Common myeloid progenitor, CD34-positive (primary cell): ENCODE measurements around the gene IFNAR1.
"Not testable (repeated sequence)": the region's sequence is repeated elsewhere in the genome, so short reads cannot be mapped to it uniquely, and the experiment has no call there.

Experiments used
- CTCF ChIA-PET: fragments of 350-600 bp; sonication (Branson Sonifier 250); formaldehyde crosslinking; loops from one replicate; lab custom pipeline; 2021; ENCODE audit warnings: antibody characterized with exemption; lab: Charles Lee
- POLR2A ChIA-PET: fragments of 350-600 bp; sonication (Branson Sonifier 250); formaldehyde crosslinking; loops from one replicate; lab custom pipeline; 2021; ENCODE audit warnings: antibody characterized with exemption; lab: Charles Lee
- DNase-seq, 3 donors: peaks; one replicate each; pipeline versions ENCODE4 v3.0.0 to v3.0.0-alpha.2; 2013
- H3K27ac ChIP-seq, 2 experiments: 1 replicate in 1 of 2; 2 replicates in 1 of 2; pipeline ENCODE4 v1.7.0; 2013; ENCODE audit warnings: inconsistent platforms in 2 of 2, low read length in 2 of 2, mild to moderate bottlenecking in 2 of 2, low read depth in 1 of 2, moderate library complexity in 1 of 2; ENCODE audit not compliant: severe bottlenecking in 2 of 2, insufficient read depth in 1 of 2, poor library complexity in 1 of 2
- H3K27me3 ChIP-seq, 5 experiments: replicated peaks in 2 of 5; 1 replicate in 3 of 5; 2 replicates in 2 of 5; pipeline versions ENCODE4 v1.6.1 to v1.7.0; 2013; ENCODE audit warnings: low read length in 4 of 5, mild to moderate bottlenecking in 2 of 5, moderate library complexity in 2 of 5, inconsistent platforms in 1 of 5; ENCODE audit not compliant: insufficient read depth in 5 of 5, control insufficient read depth in 4 of 5
- H3K36me3 ChIP-seq, 4 experiments: 1 replicate in 2 of 4; 2 replicates in 2 of 4; pipeline versions ENCODE4 v1.6.1 to v1.7.0; 2013; ENCODE audit warnings: low read length in 3 of 4, control low read depth in 1 of 4, mild to moderate bottlenecking in 1 of 4; ENCODE audit not compliant: control insufficient read depth in 4 of 4, insufficient read depth in 4 of 4
- H3K4me1 ChIP-seq, 4 experiments: 1 replicate in 3 of 4; 2 replicates in 1 of 4; pipeline versions ENCODE4 v1.6.1 to v1.7.1; 2013; ENCODE audit warnings: low read length in 3 of 4, mild to moderate bottlenecking in 3 of 4, control low read depth in 1 of 4, inconsistent platforms in 1 of 4, moderate library complexity in 1 of 4; ENCODE audit not compliant: control insufficient read depth in 4 of 4, insufficient read depth in 4 of 4; ENCODE audit errors: control extremely low read depth in 1 of 4
- H3K4me3 ChIP-seq, 7 experiments: 1 replicate in 4 of 7; 2 replicates in 3 of 7; pipeline versions ENCODE4 v1.5.1 to v1.7.0; 2013; ENCODE audit warnings: mild to moderate bottlenecking in 7 of 7, low read length in 6 of 7, moderate library complexity in 6 of 7, inconsistent platforms in 2 of 7, low read depth in 2 of 7, control low read depth in 1 of 7; ENCODE audit not compliant: insufficient read depth in 4 of 7, control insufficient read depth in 1 of 7; ENCODE audit errors: extremely low read depth in 1 of 7
- H3K9me3 ChIP-seq, 5 experiments: 1 replicate in 4 of 5; 2 replicates in 1 of 5; pipeline versions ENCODE4 v1.6.1 to v1.7.1; 2013; ENCODE audit warnings: low read length in 4 of 5, mild to moderate bottlenecking in 2 of 5, inconsistent platforms in 1 of 5, low read depth in 1 of 5, moderate library complexity in 1 of 5; ENCODE audit not compliant: control insufficient read depth in 4 of 5, insufficient read depth in 2 of 5; ENCODE audit errors: control extremely low read depth in 1 of 5
- WGBS: methylation state at CpG from one replicate; pipeline ENCODE4 v1.1.5; 2013; ENCODE audit not compliant: insufficient coverage; 5-methylcytosine and 5-hydroxymethylcytosine counted together

IFNAR1 gene

GRCh38 chr21:33375101-33375644 is 50.4 kb downstream of the IFNAR1 start:
- Histone ChIP-seq H3K27ac (no peak overlapping the region), H3K4me1 (peaks cover 14 to 30% (median 21%) of the 10 kb centered on the region in 4 experiments), H3K4me3 (no peak overlapping the region), H3K27me3 (no peaks in the 10 kb centered on the region), H3K9me3 (peaks cover 0 to 2% (median under 1%) of the 10 kb centered on the region in 5 experiments), H3K36me3 (no peaks in the 10 kb centered on the region)
- no peak for DNase-seq
- POLR2A ChIA-PET, result interaction anchor here (0.6 kb wide), 1 partner anchor 85 kb away, joined by 4 read pairs; no protein-coding TSS in a partner anchor
- WGBS, result 79% methylated on average over 4 of the region's 5 CpGs
- CTCF ChIA-PET, result interaction anchor here (1.5 to 2.8 kb wide), 4 partner anchors 8 to 178 kb away, joined by 4 to 17 read pairs (median 8); no protein-coding TSS in a partner anchor

DNA sequence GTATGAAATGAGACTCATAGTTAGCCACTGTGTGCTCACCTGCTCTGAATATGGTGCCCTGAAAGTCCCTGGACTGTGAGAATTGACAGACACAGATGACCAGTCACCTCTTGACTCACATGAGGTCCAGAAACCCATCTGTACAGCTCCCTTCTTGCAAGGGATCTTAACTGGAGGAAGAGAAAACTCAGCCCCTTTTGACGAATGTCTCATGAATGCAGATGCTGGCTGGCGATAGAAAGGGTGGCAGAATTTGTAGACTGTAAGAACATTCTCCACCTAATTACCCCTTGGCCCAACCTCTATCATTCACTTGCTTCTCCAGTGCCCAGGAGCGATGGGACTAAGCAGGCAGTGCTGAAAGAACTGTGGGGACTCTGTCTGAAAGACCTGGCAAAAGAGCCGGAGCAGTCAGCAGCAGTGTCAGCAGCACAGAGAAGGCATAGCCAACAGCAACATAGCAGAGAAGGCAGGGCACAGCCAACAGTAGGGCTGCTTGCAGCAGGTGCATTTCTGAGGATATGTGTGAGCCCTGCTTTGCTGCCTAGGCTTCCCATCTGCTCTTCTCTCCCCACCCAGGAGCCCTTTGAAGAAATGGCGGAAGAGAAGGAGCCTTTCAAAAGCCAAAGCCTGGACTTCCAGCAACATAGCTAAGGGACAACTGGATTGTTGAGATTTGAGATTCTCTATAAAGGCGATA is 52.6 kb downstream of the IFNAR1 start:
- DNase-seq, result no peak
- no peaks in the 10 kb centered on the region for H3K9me3 ChIP-seq
- no peak overlapping the region for H3K27ac ChIP-seq
- H3K36me3 ChIP-seq, result no peaks in the 10 kb centered on the region
- no peaks in the 10 kb centered on the region for H3K27me3 ChIP-seq
- POLR2A ChIA-PET, result no interaction called here
- CTCF ChIA-PET, result interaction anchor here (0.8 to 4.5 kb wide), 7 partner anchors 10 to 177 kb away, joined by 3 to 25 read pairs (median 3); no protein-coding TSS in a partner anchor
- 95% methylated on average over 4 of the region's 6 CpGs for WGBS
- H3K4me3 ChIP-seq, result no peak overlapping the region
- H3K4me1 ChIP-seq, result peaks cover 17 to 52% (median 39%) of the 10 kb centered on the region in 4 experiments

DNA sequence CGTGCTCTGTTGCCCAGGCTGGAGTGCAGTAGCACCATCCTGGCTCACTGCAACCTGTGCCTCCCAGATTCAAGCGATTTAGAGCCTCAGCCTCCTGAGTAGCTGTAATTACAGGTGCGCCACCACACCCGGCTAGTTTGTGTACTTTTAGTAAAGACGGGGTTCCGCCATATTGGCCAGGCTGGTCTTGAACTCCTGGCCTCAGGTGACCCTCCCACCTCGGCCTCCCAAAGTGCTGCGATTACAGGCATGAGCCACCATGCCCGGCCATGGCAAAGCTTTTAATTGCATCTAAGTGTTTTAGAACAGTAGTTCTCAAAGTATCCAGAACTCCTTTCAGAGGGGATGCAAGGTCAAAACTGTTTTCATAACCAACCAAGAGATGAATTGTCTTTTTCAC is 53.3 kb downstream of the IFNAR1 start:
- Histone ChIP-seq H3K27ac (no peak overlapping the region), H3K9me3 (no peaks in the 10 kb centered on the region), H3K27me3 (no peaks in the 10 kb centered on the region), H3K4me1 (peaks cover 18 to 59% (median 46%) of the 10 kb centered on the region in 4 experiments), H3K4me3 (no peak overlapping the region), H3K36me3 (no peaks in the 10 kb centered on the region)
- WGBS, result 97% methylated on average over 9 of the region's 9 CpGs
- DNase-seq, result no peak
- CTCF ChIA-PET, result interaction anchor here (0.7 to 4.5 kb wide), 5 partner anchors 9 to 178 kb away, joined by 3 to 25 read pairs (median 3); no protein-coding TSS in a partner anchor
- POLR2A ChIA-PET, result interaction anchor here (1.1 kb wide), 1 partner anchor 14 kb away, joined by 3 read pairs; no protein-coding TSS in a partner anchor

DNA sequence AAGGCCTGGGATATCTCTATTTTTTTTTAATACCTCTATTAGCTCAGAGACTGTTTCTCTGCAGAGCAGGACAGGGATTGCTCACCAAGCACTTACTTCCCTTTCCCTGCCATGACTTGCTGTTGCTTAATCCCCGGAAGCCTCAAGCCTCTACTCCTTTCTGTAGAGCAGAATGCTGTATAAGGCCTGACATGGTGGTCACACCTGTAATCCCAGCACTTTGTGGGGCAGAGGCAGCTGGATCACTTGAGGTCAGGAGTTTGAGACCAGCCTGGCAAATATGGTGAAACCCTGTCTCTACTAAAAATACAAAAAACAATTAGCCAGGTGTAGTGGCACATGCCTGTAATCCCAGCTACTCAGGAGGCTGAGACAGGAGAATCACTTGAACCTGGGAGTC is 55.2 kb downstream of the IFNAR1 start:
- peak; percentile 54 to 86 (median 75) for DNase-seq
- WGBS, result 0% methylated on average over 1 of the region's 1 CpG
- H3K36me3 ChIP-seq, H3K9me3 ChIP-seq, H3K27me3 ChIP-seq: not testable (repeated sequence)
- H3K4me1 ChIP-seq, result peaks cover 10 to 58% (median 44%) of the 10 kb centered on the region in 4 experiments
- CTCF ChIA-PET, result interaction anchor here (0.9 to 4.5 kb wide), 3 partner anchors 16 to 184 kb away, joined by 3 to 25 read pairs (median 4); no protein-coding TSS in a partner anchor
- POLR2A ChIA-PET, result interaction anchor here (0.5 to 0.6 kb wide), 2 partner anchors 36 to 53 kb away, joined by 3 to 4 read pairs; no protein-coding TSS in a partner anchor
- H3K4me3 ChIP-seq, result peak overlapping the region in 2 of 7 experiments; percentile 23 to 28
- peak overlapping the region in 1 of 2 experiments; percentile 78 for H3K27ac ChIP-seq

DNA sequence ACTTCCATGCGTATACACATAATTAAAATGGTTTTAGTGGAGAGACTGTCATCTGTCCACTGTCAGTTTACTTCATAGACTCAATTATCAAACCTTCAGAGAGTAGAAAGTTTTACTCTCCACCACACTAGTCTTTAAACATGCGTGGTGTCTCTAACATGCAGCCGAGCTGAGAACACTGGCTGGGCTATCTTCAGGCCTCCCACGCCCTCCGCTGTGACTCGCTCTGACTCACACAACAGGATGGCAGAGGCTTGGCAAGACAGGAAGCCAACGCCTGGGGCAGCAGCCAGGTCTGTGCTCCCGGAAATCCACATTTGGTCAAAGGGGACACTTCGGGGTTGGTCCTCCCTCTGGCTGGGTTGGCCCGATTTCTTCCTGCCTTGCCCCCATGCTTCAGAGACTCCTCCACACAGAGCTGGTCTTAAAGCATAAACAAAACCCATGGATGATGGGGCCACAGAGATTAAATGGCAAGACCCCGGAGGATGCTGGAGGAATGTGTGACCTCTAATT is 55.8 kb downstream of the IFNAR1 start:
- ChIA-PET CTCF (interaction anchor here (1.2 to 4.5 kb wide), 5 partner anchors 9 to 64 kb away, joined by 3 to 25 read pairs (median 3); no protein-coding TSS in a partner anchor), POLR2A (interaction anchor here (0.6 to 1.4 kb wide), 3 partner anchors 52 to 378 kb away, joined by 3 to 4 read pairs (median 4); partner anchors contain the start of gene TMEM50B)
- Histone ChIP-seq H3K27ac (peak overlapping the region in 1 of 2 experiments; percentile 78), H3K4me3 (peak overlapping the region in 2 of 7 experiments; percentile 23 to 26), H3K4me1 (peaks cover 10 to 55% (median 41%) of the 10 kb centered on the region in 4 experiments), H3K27me3 (no peaks in the 10 kb centered on the region), H3K36me3 (no peaks in the 10 kb centered on the region), H3K9me3 (no peaks in the 10 kb centered on the region)
- DNase-seq, result peak; percentile 81 to 95 (median 92)
- 26% methylated on average over 10 of the region's 11 CpGs for WGBS

GRCh38 chr21:33381381-33381780 is 56.6 kb downstream of the IFNAR1 start:
- 91% methylated on average over 6 of the region's 6 CpGs for WGBS
- POLR2A ChIA-PET, result interaction anchor here (1.4 kb wide), 1 partner anchor 99 kb away, joined by 4 read pairs; the partner anchor contains the start of gene TMEM50B
- DNase-seq, H3K4me3 ChIP-seq, H3K27ac ChIP-seq, H3K36me3 ChIP-seq, H3K9me3 ChIP-seq, H3K27me3 ChIP-seq: not testable (repeated sequence)
- peaks cover 10 to 55% (median 41%) of the 10 kb centered on the region in 4 experiments for H3K4me1 ChIP-seq
- CTCF ChIA-PET, result interaction anchor here (1.3 to 4.5 kb wide), 4 partner anchors 8 to 63 kb away, joined by 3 to 25 read pairs (median 3); no protein-coding TSS in a partner anchor
